ENCODE measurements around the gene TMC8.

DNA sequence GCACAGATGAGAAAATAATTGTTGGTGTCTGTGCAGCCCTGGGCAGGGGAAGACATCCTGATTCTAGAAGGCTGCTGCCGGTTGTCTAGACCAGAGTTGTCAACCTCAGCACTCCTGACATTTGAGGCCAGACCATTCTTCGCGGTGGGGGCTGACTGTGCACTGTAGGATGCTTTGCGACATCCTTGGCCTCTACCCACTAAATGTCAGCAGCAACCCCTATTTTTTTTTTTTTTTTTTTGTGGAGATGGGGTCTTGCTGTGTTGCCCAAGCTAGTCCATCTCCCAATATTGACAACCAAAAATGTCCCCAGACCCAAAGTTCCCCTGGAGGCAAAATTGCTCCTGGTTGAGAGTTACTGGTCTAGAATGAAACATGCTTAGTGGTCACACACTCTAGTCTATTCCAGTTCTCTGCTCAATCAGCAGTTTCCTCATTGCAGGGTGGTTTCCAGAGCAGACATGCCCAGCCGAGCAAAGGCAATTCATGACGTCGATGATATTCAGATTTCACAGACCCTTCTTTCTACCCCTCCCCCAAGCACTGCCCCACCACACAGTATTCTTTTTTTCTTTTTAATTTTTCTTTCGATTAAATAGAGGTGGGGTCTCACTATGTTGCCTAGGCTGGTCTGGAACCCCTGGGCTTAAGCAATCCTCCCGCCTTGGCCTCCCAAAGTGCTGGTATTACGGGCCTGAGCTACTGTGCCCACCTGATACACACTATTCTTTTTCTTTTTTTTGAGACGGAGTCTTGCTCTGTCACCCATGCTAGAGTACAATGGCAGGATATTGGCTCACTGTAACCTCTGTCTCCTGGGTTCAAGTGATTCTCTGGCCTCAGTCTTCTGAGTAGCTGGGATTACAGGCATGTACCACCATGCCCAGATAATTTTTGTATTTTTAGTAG is 24.6 kb downstream of the TMC8 start:
- TF ChIP-seq EZH2 (IDR thresholded peaks at IDR 0.05; ENCODE audit: low read length, unreplicated experiment): no peak
- TF ChIP-seq, protein P1, sequence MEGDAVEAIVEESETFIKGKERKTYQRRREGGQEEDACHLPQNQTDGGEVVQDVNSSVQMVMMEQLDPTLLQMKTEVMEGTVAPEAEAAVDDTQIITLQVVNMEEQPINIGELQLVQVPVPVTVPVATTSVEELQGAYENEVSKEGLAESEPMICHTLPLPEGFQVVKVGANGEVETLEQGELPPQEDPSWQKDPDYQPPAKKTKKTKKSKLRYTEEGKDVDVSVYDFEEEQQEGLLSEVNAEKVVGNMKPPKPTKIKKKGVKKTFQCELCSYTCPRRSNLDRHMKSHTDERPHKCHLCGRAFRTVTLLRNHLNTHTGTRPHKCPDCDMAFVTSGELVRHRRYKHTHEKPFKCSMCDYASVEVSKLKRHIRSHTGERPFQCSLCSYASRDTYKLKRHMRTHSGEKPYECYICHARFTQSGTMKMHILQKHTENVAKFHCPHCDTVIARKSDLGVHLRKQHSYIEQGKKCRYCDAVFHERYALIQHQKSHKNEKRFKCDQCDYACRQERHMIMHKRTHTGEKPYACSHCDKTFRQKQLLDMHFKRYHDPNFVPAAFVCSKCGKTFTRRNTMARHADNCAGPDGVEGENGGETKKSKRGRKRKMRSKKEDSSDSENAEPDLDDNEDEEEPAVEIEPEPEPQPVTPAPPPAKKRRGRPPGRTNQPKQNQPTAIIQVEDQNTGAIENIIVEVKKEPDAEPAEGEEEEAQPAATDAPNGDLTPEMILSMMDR (conservative IDR thresholded peaks at IDR 0.05; ENCODE audit: low read depth, low read length): no peak

Data from PC-3 (cell line).